HG02759 (cell line): ENCODE measurements around the gene ARHGAP45.

ENCODE experiments used
- ATAC-seq: cut with Tn5 transposase; IDR thresholded peaks from one replicate; pipeline ENCODE4 v1.9.1; 2021; ENCODE audit warnings: mild to moderate bottlenecking, moderate library complexity; ENCODE audit not compliant: unreplicated experiment

The ARHGAP45 gene

GRCh38 chr19:1130771-1131717 lies 64.1 kb downstream of the ARHGAP45 start:
- ATAC-seq, result no peak

- peak; percentile 46 for ATAC-seq
These were observed 65.0 kb downstream of the ARHGAP45 start for GRCh38 chr19:1131718-1132551.

- peak; percentile 16 for ATAC-seq
These were observed 65.8 kb downstream of the ARHGAP45 start for GRCh38 chr19:1132552-1133383.

GRCh38 chr19:1133471-1133929 lies 66.5 kb downstream of the ARHGAP45 start:
- ATAC-seq, result peak; percentile 54

- no peak for ATAC-seq
These were observed 67.5 kb downstream of the ARHGAP45 start for GRCh38 chr19:1134431-1134830.

- ATAC-seq, result no peak
These were observed 68.5 kb downstream of the ARHGAP45 start for GRCh38 chr19:1135454-1135853.

GRCh38 chr19:1136201-1136600 lies 69.2 kb downstream of the ARHGAP45 start:
- ATAC-seq, result no peak
